A549 (cell line): ENCODE measurements around the gene TTC28. TPM values are rescaled to one million over a fixed set of nuclear protein-coding genes. Genes with fewer than 3 reads are reported as not detected.

Experiments
- ATAC-seq, 2 experiments: fragments of 200-7000 bp in 1 of 2; fragments of >200 bp in 1 of 2; cut with Nextera tagmentation in 1 of 2; cut with Tn5 transposase in 1 of 2; 3 replicates each; pipeline versions ENCODE4 v1.8.0 to v1.9.1; 2018 to 2020; ENCODE audit warnings: mild to moderate bottlenecking in 1 of 2, moderate library complexity in 1 of 2
- CTCF ChIA-PET: fragments of 300-600 bp; sonication (Branson Sonifier 250); formaldehyde crosslinking; extraction: SDS; loops from one replicate; lab custom pipeline; 2021; ENCODE audit warnings: antibody characterized with exemption, inconsistent platforms; lab: Yijun Ruan, JAX
- POLR2A ChIA-PET: fragments of 350-600 bp; formaldehyde crosslinking; extraction: SDS; loops from one replicate; lab custom pipeline; 2021; ENCODE audit warnings: antibody characterized with exemption, inconsistent platforms; lab: Yijun Ruan, JAX
- DNase-seq, 2 experiments: peaks; one replicate each; pipeline versions ENCODE4 v3.0.0 to v3.0.0-alpha.2; 2011 to 2016; ENCODE audit warnings: low read depth in 1 of 2, low spot score in 1 of 2
- FAIRE-seq: peaks from 2 replicates; lab custom pipeline; 2011; peaks lifted over from hg19 to GRCh38; lab: Jason Lieb, UNC
- H3K27ac ChIP-seq, 2 experiments: fragments of >200 bp; sonication (Bioruptor Twin); formaldehyde crosslinking; 3 replicates each; pipeline ENCODE4 v1.5.1; 2016 to 2017
- H3K4me1 ChIP-seq: fragments of >200 bp; sonication (Bioruptor Twin); formaldehyde crosslinking; 3 replicates; pipeline ENCODE4 v1.6.1; 2016
- H3K4me2 ChIP-seq: fragments of >200 bp; sonication (Bioruptor Twin); formaldehyde crosslinking; 3 replicates; pipeline ENCODE4 v1.6.1; 2016
- H3K4me3 ChIP-seq: fragments of >200 bp; sonication (Bioruptor Twin); formaldehyde crosslinking; 3 replicates; pipeline ENCODE4 v1.5.1; 2016
- H3K9me3 ChIP-seq: fragments of >200 bp; sonication (Bioruptor Twin); formaldehyde crosslinking; 3 replicates; pipeline ENCODE4 v1.6.1; 2016
- BCL3 ChIP-seq: fragments of >200 bp; sonication (Bioruptor Twin); formaldehyde crosslinking; IDR thresholded peaks from 3 replicates; pipeline ENCODE4 v1.6.1; 2016
- CBX2 ChIP-seq: fragments of 200-600 bp; sonication (generic); IDR thresholded peaks from 2 replicates; pipeline ENCODE4 v1.6.1; 2016; ENCODE audit warnings: low read depth, mild to moderate bottlenecking, borderline replicate concordance
- CHD4 ChIP-seq: fragments of 200-600 bp; sonication (generic); IDR thresholded peaks from 2 replicates; pipeline ENCODE4 v1.6.1; 2016; ENCODE audit warnings: antibody characterized with exemption, mild to moderate bottlenecking, borderline replicate concordance
- EHMT2 ChIP-seq: fragments of 200-600 bp; sonication (generic); IDR thresholded peaks from 2 replicates; pipeline ENCODE4 v1.6.1; 2016; ENCODE audit warnings: antibody characterized with exemption, low read depth, mild to moderate bottlenecking, moderate library complexity
- ESRRA ChIP-seq: fragments of 150-350 bp; IDR thresholded peaks from 2 replicates; pipeline ENCODE4 v1.6.1; 2014; ENCODE audit warnings: mild to moderate bottlenecking, low read length, borderline replicate concordance
- FOSB ChIP-seq: fragments of 250-450 bp; sonication (Bioruptor Pico); IDR thresholded peaks from 2 replicates; pipeline ENCODE4 v1.5.0; 2020; ENCODE audit warnings: mild to moderate bottlenecking, moderate library complexity
- FOSL2 ChIP-seq, 2 experiments: fragments of 450-650 bp in 1 of 2; fragments of >200 bp in 1 of 2; sonication (Bioruptor Twin) in 1 of 2; formaldehyde crosslinking; IDR thresholded peaks; 2 replicates each; pipeline versions ENCODE4 v1.5.0 to v1.6.1; 2016 to 2020; ENCODE audit warnings: mild to moderate bottlenecking in 1 of 2, moderate library complexity in 1 of 2
- FOXS1 ChIP-seq: fragments of 250-450 bp; sonication (Bioruptor Pico); IDR thresholded peaks from 2 replicates; pipeline ENCODE4 v1.5.0; 2020; ENCODE audit warnings: mild to moderate bottlenecking, moderate library complexity
- HDAC2 ChIP-seq: fragments of 200-600 bp; sonication (generic); IDR thresholded peaks from 2 replicates; pipeline ENCODE4 v1.6.1; 2016
- HEYL ChIP-seq: fragments of 250-450 bp; sonication (Bioruptor Pico); IDR thresholded peaks from 2 replicates; pipeline ENCODE4 v1.8.0; 2021; ENCODE audit warnings: mild to moderate bottlenecking, moderate library complexity
- JUN ChIP-seq, 2 experiments: fragments of >200 bp; sonication (Bioruptor Twin); formaldehyde crosslinking; IDR thresholded peaks; 2 replicates in 1 of 2; 3 replicates in 1 of 2; pipeline ENCODE4 v1.6.1; 2016 to 2017
- KDM5A ChIP-seq: fragments of 200-600 bp; sonication (generic); IDR thresholded peaks from 2 replicates; pipeline ENCODE4 v1.6.1; 2016; ENCODE audit warnings: antibody characterized with exemption, mild to moderate bottlenecking
- MAFK ChIP-seq: fragments of 450-650 bp; IDR thresholded peaks from 2 replicates; pipeline ENCODE4 v1.6.1; 2014; ENCODE audit not compliant: partially characterized antibody
- MAZ ChIP-seq: fragments of 150-350 bp; IDR thresholded peaks from 2 replicates; pipeline ENCODE4 v1.6.1; 2014; ENCODE audit warnings: antibody characterized with exemption, low read depth, low read length, borderline replicate concordance
- NFE2L2 ChIP-seq: fragments of 150-350 bp; conservative IDR thresholded peaks from 2 replicates; pipeline ENCODE4 v1.6.1; 2014; ENCODE audit warnings: low read length
- NPAS2 ChIP-seq: fragments of 250-450 bp; sonication (Bioruptor Pico); IDR thresholded peaks from 2 replicates; pipeline ENCODE4 v1.8.0; 2022; ENCODE audit warnings: mild to moderate bottlenecking, moderate library complexity, borderline replicate concordance
- PBX3 ChIP-seq: IDR thresholded peaks from 2 replicates; pipeline ENCODE4 v1.6.1; 2012
- PHF8 ChIP-seq: fragments of 200-600 bp; sonication (generic); IDR thresholded peaks from 2 replicates; pipeline ENCODE4 v1.6.1; 2016; ENCODE audit warnings: low read depth, mild to moderate bottlenecking, antibody characterized with exemption, moderate library complexity, borderline replicate concordance
- POLR2AphosphoS2 ChIP-seq: conservative IDR thresholded peaks from 2 replicates; pipeline ENCODE4 v1.6.1; 2012; ENCODE audit warnings: low read length, improper control_type of control experiment, inconsistent platforms
- RARB ChIP-seq: fragments of 250-450 bp; sonication (Bioruptor Pico); IDR thresholded peaks from 2 replicates; pipeline ENCODE4 v1.8.0; 2021; ENCODE audit warnings: mild to moderate bottlenecking, moderate library complexity
- RNF2 ChIP-seq: fragments of 200-600 bp; sonication (generic); IDR thresholded peaks from 2 replicates; pipeline ENCODE4 v1.6.1; 2016; ENCODE audit warnings: low read depth, mild to moderate bottlenecking, antibody characterized with exemption, moderate library complexity, borderline replicate concordance
- SREBF2 ChIP-seq: fragments of 450-650 bp; IDR thresholded peaks from 2 replicates; pipeline ENCODE4 v1.6.1; 2014; ENCODE audit warnings: mild to moderate bottlenecking, moderate library complexity
- TFCP2L1 ChIP-seq: fragments of 250-450 bp; sonication (Bioruptor Pico); IDR thresholded peaks from 2 replicates; pipeline ENCODE4 v1.5.0; 2021; ENCODE audit warnings: mild to moderate bottlenecking
- TP53 ChIP-seq: fragments of 250-450 bp; sonication (Bioruptor Pico); IDR thresholded peaks from 2 replicates; pipeline ENCODE4 v1.5.0; 2021; ENCODE audit warnings: mild to moderate bottlenecking, moderate library complexity
- ZSCAN20 ChIP-seq: fragments of 250-450 bp; sonication (Bioruptor Pico); IDR thresholded peaks from 2 replicates; pipeline ENCODE4 v1.8.0; 2022; ENCODE audit warnings: mild to moderate bottlenecking, moderate library complexity
- WGBS: methylation state at CpG from one replicate; pipeline ENCODE4 v1.1.6; 2017; ENCODE audit errors: missing lambda C conversion rate; 5-methylcytosine and 5-hydroxymethylcytosine counted together
- polyA plus RNA-seq, 4 experiments: library from polyadenylated mRNA; depleted of rRNA in 3 of 4; stranded (reverse); fragments of >200 nt; fragmentation: RNase III in 1 of 4; extraction: RNeasy Plus Mini Kit Qiagen cat#74134 plus additional on column Dnase treatment in 1 of 4; gene quantifications; 2 replicates in 3 of 4; 3 replicates in 1 of 4; pipeline ENCODE4 v1.2.3, GENCODE V29; 2011 to 2017

The TTC28 gene
- polyA plus RNA-seq, 2 of the 4 experiments (the other 2 are of a cell fraction), result 2.6 to 3.8 TPM

GRCh38 chr22:28187612-28188011 is 492.0 kb downstream of the TTC28 start:
- H3K27ac ChIP-seq, result no peak overlapping the region
- no peak for TF ChIP-seq ESRRA
- no peak for TF ChIP-seq TP53 (CRISPR knock-in tag)
- TF ChIP-seq CHD4, result no peak
- TF ChIP-seq PHF8, result no peak
- TF ChIP-seq BCL3, result no peak
- TF ChIP-seq RARB (CRISPR knock-in tag), result no peak
- TF ChIP-seq TFCP2L1 (CRISPR knock-in tag), result no peak
- TF ChIP-seq RNF2, result no peak
- TF ChIP-seq KDM5A, result no peak
- no peak overlapping the region for H3K4me2 ChIP-seq
- no peak overlapping the region for H3K4me3 ChIP-seq
- no peak for DNase-seq
- no peaks in the 10 kb centered on the region for H3K4me1 ChIP-seq
- CTCF ChIA-PET, result no interaction called here
- FAIRE-seq, result no peak
- WGBS, result 97% methylated on average over 3 of the region's 3 CpGs
- H3K9me3 ChIP-seq, result no peaks in the 10 kb centered on the region
- ATAC-seq, result no peak
- POLR2A ChIA-PET, result no interaction called here

- Histone ChIP-seq H3K4me2 (no peak overlapping the region), H3K4me3 (no peak overlapping the region), H3K27ac (no peak overlapping the region), H3K9me3 (no peaks in the 10 kb centered on the region), H3K4me1 (no peaks in the 10 kb centered on the region)
- no peak for FAIRE-seq
- CTCF ChIA-PET, result no interaction called here
- DNase-seq, result no peak
- POLR2A ChIA-PET, result no interaction called here
- TF ChIP-seq FOSB (CRISPR knock-in tag) (no peak), HDAC2 (no peak), SREBF2 (no peak), MAFK (no peak), CBX2 (no peak), NFE2L2 (no peak), ZSCAN20 (no peak), FOSL2 (IDR thresholded peaks at IDR 0.05) (no peak), FOSL2 (CRISPR knock-in tag; IDR thresholded peaks at IDR 0.05) (no peak), POLR2AphosphoS2 (no peak), MAZ (no peak)
- TF ChIP-seq, all 56 proteins: peak for 0
- WGBS, result 81% methylated on average over 3 of the region's 3 CpGs
- no peak for ATAC-seq
These were observed 493.0 kb downstream of the TTC28 start for GRCh38 chr22:28186641-28187040.

- H3K9me3 ChIP-seq, result no peaks in the 10 kb centered on the region
- no peak overlapping the region for H3K4me3 ChIP-seq
- no peak for TF ChIP-seq CBX2
- no peak for TF ChIP-seq NPAS2 (CRISPR knock-in tag)
- TF ChIP-seq JUN (IDR thresholded peaks at IDR 0.05), result no peak
- no peak for TF ChIP-seq FOXS1 (CRISPR knock-in tag)
- TF ChIP-seq PBX3, result no peak
- no peak for TF ChIP-seq EHMT2
- no peak for TF ChIP-seq HEYL
- H3K4me1 ChIP-seq, result 0 out of 3 replicates have a peak, but pooled peaks cover 4% of the 10 kb centered on the region
- no peak for FAIRE-seq
- CTCF ChIA-PET, result no interaction called here
- POLR2A ChIA-PET, result no interaction called here
- H3K4me2 ChIP-seq, result no peak overlapping the region
- no peak for ATAC-seq
- 94% methylated on average over 4 of the region's 4 CpGs for WGBS
- DNase-seq, result no peak
- H3K27ac ChIP-seq, result no peak overlapping the region
These were observed 494.5 kb downstream of the TTC28 start for GRCh38 chr22:28185130-28185529.
